GM12878 (cell line): ENCODE results near the gene ONECUT2.

Experiments used
- CBX5 ChIP-seq: sonication (generic); IDR thresholded peaks from 2 replicates; pipeline ENCODE4 v1.6.1; 2016; ENCODE audit warnings: low read depth, moderate library complexity, mild to moderate bottlenecking, inconsistent platforms
- LARP7 ChIP-seq: fragments of 450-650 bp; IDR thresholded peaks from 2 replicates; pipeline ENCODE4 v1.6.1; 2017; ENCODE audit warnings: mild to moderate bottlenecking
- NR2C2 ChIP-seq: IDR thresholded peaks from 2 replicates; pipeline ENCODE4 v1.6.1; 2011; ENCODE audit warnings: borderline replicate concordance, low read depth; ENCODE audit not compliant: control insufficient read depth, insufficient read length
- POLR2A ChIP-seq: IDR thresholded peaks from 2 replicates; pipeline ENCODE4 v1.6.1; 2011; ENCODE audit warnings: low read depth, mild to moderate bottlenecking, low read length
- SMARCA5 ChIP-seq: fragments of 450-650 bp; IDR thresholded peaks from 2 replicates; pipeline ENCODE4 v1.6.1; 2017; ENCODE audit warnings: mild to moderate bottlenecking
- ZZZ3 ChIP-seq: IDR thresholded peaks from 2 replicates; pipeline ENCODE4 v1.6.1; 2011; ENCODE audit warnings: low read depth; ENCODE audit not compliant: control insufficient read depth, insufficient read length
- TF ChIP-seq, protein P1 (sequence below): IDR thresholded peaks from 2 replicates; pipeline ENCODE4 v1.6.1; 2011; ENCODE audit warnings: mild to moderate bottlenecking, low read depth, low read length, moderate library complexity; ENCODE audit not compliant: insufficient replicate concordance
- TF ChIP-seq, protein P2 (sequence below), 3 experiments: IDR thresholded peaks in 2 of 3; conservative IDR thresholded peaks in 1 of 3; 2 replicates each; pipeline ENCODE4 v1.5.1; 2011; ENCODE audit warnings: low read depth in 3 of 3, low read length in 3 of 3, mild to moderate bottlenecking in 3 of 3, control low read depth in 2 of 3, moderate library complexity in 2 of 3, inconsistent platforms in 1 of 3, mixed read lengths in 1 of 3; ENCODE audit not compliant: control insufficient read depth in 2 of 3, insufficient read depth in 1 of 3; ENCODE audit errors: extremely low read depth in 1 of 3
- TF ChIP-seq, protein P3 (sequence below): IDR thresholded peaks from 2 replicates; pipeline ENCODE4 v1.6.1; 2011; ENCODE audit warnings: borderline replicate concordance, low read depth, mild to moderate bottlenecking, moderate library complexity, mixed read lengths, low read length; ENCODE audit not compliant: insufficient read depth; ENCODE audit errors: extremely low read length

DNA sequence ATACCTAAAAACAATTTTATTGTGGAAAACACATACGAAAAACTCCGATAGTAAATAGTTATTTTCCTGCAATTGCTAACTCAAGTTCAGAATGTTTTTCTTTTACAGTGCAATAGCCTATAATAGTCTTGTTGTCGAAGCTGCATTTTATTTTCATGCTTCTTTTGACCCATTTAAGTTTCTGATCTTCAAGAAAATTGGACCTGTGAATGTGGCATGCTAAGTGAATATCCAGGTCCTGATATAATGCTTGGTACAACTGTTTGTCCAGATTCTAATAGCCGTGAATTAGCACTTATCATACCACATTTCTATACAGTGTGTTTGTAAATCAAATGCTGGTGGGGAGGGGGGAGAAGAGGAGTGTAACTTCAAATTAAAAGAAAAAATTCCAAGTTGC is 3.0 kb upstream of the ONECUT2 start:
- TF ChIP-seq, protein P1, sequence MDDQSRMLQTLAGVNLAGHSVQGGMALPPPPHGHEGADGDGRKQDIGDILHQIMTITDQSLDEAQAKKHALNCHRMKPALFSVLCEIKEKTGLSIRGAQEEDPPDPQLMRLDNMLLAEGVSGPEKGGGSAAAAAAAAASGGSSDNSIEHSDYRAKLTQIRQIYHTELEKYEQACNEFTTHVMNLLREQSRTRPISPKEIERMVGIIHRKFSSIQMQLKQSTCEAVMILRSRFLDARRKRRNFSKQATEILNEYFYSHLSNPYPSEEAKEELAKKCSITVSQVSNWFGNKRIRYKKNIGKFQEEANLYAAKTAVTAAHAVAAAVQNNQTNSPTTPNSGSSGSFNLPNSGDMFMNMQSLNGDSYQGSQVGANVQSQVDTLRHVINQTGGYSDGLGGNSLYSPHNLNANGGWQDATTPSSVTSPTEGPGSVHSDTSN, result no peak
- no peak for TF ChIP-seq POLR2A
- no peak for TF ChIP-seq SMARCA5
- TF ChIP-seq CBX5, result no peak
- TF ChIP-seq LARP7, result no peak
- TF ChIP-seq ZZZ3, result no peak
- TF ChIP-seq, protein P2, sequence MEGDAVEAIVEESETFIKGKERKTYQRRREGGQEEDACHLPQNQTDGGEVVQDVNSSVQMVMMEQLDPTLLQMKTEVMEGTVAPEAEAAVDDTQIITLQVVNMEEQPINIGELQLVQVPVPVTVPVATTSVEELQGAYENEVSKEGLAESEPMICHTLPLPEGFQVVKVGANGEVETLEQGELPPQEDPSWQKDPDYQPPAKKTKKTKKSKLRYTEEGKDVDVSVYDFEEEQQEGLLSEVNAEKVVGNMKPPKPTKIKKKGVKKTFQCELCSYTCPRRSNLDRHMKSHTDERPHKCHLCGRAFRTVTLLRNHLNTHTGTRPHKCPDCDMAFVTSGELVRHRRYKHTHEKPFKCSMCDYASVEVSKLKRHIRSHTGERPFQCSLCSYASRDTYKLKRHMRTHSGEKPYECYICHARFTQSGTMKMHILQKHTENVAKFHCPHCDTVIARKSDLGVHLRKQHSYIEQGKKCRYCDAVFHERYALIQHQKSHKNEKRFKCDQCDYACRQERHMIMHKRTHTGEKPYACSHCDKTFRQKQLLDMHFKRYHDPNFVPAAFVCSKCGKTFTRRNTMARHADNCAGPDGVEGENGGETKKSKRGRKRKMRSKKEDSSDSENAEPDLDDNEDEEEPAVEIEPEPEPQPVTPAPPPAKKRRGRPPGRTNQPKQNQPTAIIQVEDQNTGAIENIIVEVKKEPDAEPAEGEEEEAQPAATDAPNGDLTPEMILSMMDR (IDR thresholded peaks at IDR 0.05 in 2 of 3, conservative IDR thresholded peaks at IDR 0.05 in 1 of 3; ENCODE audit: control insufficient read depth in 2 of 3, extremely low read depth in 1 of 3, insufficient read depth in 1 of 3, low read depth in 3 of 3, low read length in 3 of 3), result no peak
- TF ChIP-seq, protein P3, sequence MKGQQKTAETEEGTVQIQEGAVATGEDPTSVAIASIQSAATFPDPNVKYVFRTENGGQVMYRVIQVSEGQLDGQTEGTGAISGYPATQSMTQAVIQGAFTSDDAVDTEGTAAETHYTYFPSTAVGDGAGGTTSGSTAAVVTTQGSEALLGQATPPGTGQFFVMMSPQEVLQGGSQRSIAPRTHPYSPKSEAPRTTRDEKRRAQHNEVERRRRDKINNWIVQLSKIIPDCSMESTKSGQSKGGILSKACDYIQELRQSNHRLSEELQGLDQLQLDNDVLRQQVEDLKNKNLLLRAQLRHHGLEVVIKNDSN, result no peak
- no peak for TF ChIP-seq NR2C2
